Rectal smooth muscle tissue (tissue), 1 donor: ENCODE results near the gene DNAJC3.
A peak's percentile ranks its signal among the peaks of the same experiment; 100 is the strongest.

Experiments used
- H3K27ac ChIP-seq: one replicate; pipeline ENCODE4 v1.7.0; 2013; ENCODE audit warnings: low read depth, low read length, inconsistent platforms
- H3K27me3 ChIP-seq: one replicate; pipeline ENCODE4 v1.7.0; 2013; ENCODE audit warnings: low read length; ENCODE audit not compliant: control insufficient read depth, insufficient read depth
- H3K36me3 ChIP-seq: one replicate; pipeline ENCODE4 v1.7.0; 2013; ENCODE audit warnings: low read length; ENCODE audit not compliant: control insufficient read depth, insufficient read depth
- H3K4me1 ChIP-seq: one replicate; pipeline ENCODE4 v1.7.0; 2013; ENCODE audit warnings: low read length; ENCODE audit not compliant: control insufficient read depth, insufficient read depth
- H3K4me3 ChIP-seq: one replicate; pipeline ENCODE4 v1.7.0; 2013; ENCODE audit warnings: low read length
- H3K9ac ChIP-seq: one replicate; pipeline ENCODE4 v1.7.0; 2013; ENCODE audit warnings: low read length

The DNAJC3 gene

GRCh38 chr13:95676762-95677563 lies at the start of gene DNAJC3:
Gene DNAJC3, plus strand, starts transcription at chr13:95677139. Its CDS starts 117 bp downstream, at chr13:95677256.
- peak within 1 kb of the TSS; percentile 99 for H3K4me3 ChIP-seq
- peaks cover 5% of the 10 kb centered on the region for H3K4me1 ChIP-seq

GRCh38 chr13:95627590-95627989 lies 49.3 kb upstream of the DNAJC3 start:
- H3K27me3 ChIP-seq = no peaks in the 10 kb centered on the region
- H3K4me3 ChIP-seq = no peak overlapping the region
- H3K27ac ChIP-seq = no peak overlapping the region
- H3K4me1 ChIP-seq = no peaks in the 10 kb centered on the region
- no peak overlapping the region for H3K9ac ChIP-seq
- H3K36me3 ChIP-seq = peaks cover 4% of the 10 kb centered on the region

More at GRCh38 chr13:95676762-95677563, at the start of gene DNAJC3:
- Histone ChIP-seq H3K9ac (peak within 1 kb of the TSS; percentile 97), H3K36me3 (no peaks in the 10 kb centered on the region), H3K27ac (peak within 1 kb of the TSS; percentile 96), H3K27me3 (no peaks in the 10 kb centered on the region)

- Histone ChIP-seq H3K27ac (no peak overlapping the region), H3K4me3 (no peak overlapping the region), H3K4me1 (no peaks in the 10 kb centered on the region), H3K27me3 (no peaks in the 10 kb centered on the region), H3K36me3 (peaks cover 6% of the 10 kb centered on the region), H3K9ac (no peak overlapping the region)
Observed at GRCh38 chr13:95628488-95628887, 48.5 kb upstream of the DNAJC3 start.

GRCh38 chr13:95629071-95629470 lies 47.9 kb upstream of the DNAJC3 start:
- Histone ChIP-seq H3K27ac (no peak overlapping the region), H3K4me3 (no peak overlapping the region), H3K4me1 (no peaks in the 10 kb centered on the region), H3K36me3 (peaks cover 6% of the 10 kb centered on the region), H3K9ac (no peak overlapping the region), H3K27me3 (no peaks in the 10 kb centered on the region)

GRCh38 chr13:95630593-95630992 lies 46.3 kb upstream of the DNAJC3 start:
- Histone ChIP-seq H3K27me3 (no peaks in the 10 kb centered on the region), H3K27ac (no peak overlapping the region), H3K4me3 (no peak overlapping the region), H3K4me1 (no peaks in the 10 kb centered on the region), H3K9ac (no peak overlapping the region), H3K36me3 (peaks cover 6% of the 10 kb centered on the region)

- Histone ChIP-seq H3K27ac (no peak overlapping the region), H3K27me3 (no peaks in the 10 kb centered on the region), H3K9ac (no peak overlapping the region), H3K4me3 (no peak overlapping the region), H3K36me3 (peaks cover 3% of the 10 kb centered on the region), H3K4me1 (peaks cover 2% of the 10 kb centered on the region)
Observed at GRCh38 chr13:95636853-95637252, 40.1 kb upstream of the DNAJC3 start.

GRCh38 chr13:95641291-95642027 lies 35.5 kb upstream of the DNAJC3 start:
- Histone ChIP-seq H3K27me3 (no peaks in the 10 kb centered on the region), H3K27ac (no peak overlapping the region), H3K9ac (no peak overlapping the region)

GRCh38 chr13:95642028-95642621 lies 34.8 kb upstream of the DNAJC3 start:
- Histone ChIP-seq H3K4me3 (peak overlapping the region; percentile 65), H3K27ac (no peak overlapping the region), H3K27me3 (no peaks in the 10 kb centered on the region), H3K36me3 (no peaks in the 10 kb centered on the region), H3K4me1 (peaks cover 7% of the 10 kb centered on the region), H3K9ac (no peak overlapping the region)

More at GRCh38 chr13:95641291-95642027, 35.5 kb upstream of the DNAJC3 start:
- peak overlapping the region; percentile 65 for H3K4me3 ChIP-seq
- peaks cover 7% of the 10 kb centered on the region for H3K4me1 ChIP-seq
- no peaks in the 10 kb centered on the region for H3K36me3 ChIP-seq

GRCh38 chr13:95642999-95643398 lies 33.9 kb upstream of the DNAJC3 start:
- Histone ChIP-seq H3K9ac (no peak overlapping the region), H3K4me1 (peaks cover 7% of the 10 kb centered on the region), H3K27ac (peak overlapping the region; percentile 28), H3K36me3 (no peaks in the 10 kb centered on the region), H3K27me3 (no peaks in the 10 kb centered on the region), H3K4me3 (peak overlapping the region; percentile 67)

GRCh38 chr13:95643571-95643935 lies 33.4 kb upstream of the DNAJC3 start:
- Histone ChIP-seq H3K4me1 (peaks cover 7% of the 10 kb centered on the region), H3K36me3 (no peaks in the 10 kb centered on the region), H3K4me3 (peak overlapping the region; percentile 67), H3K27ac (peak overlapping the region; percentile 75), H3K27me3 (no peaks in the 10 kb centered on the region), H3K9ac (no peak overlapping the region)

GRCh38 chr13:95643936-95644598 lies 32.9 kb upstream of the DNAJC3 start:
- Histone ChIP-seq H3K4me3 (peak overlapping the region; percentile 67), H3K4me1 (peaks cover 7% of the 10 kb centered on the region), H3K9ac (no peak overlapping the region), H3K36me3 (no peaks in the 10 kb centered on the region), H3K27ac (peak overlapping the region; percentile 75), H3K27me3 (no peaks in the 10 kb centered on the region)

GRCh38 chr13:95644601-95645052 lies 32.3 kb upstream of the DNAJC3 start, which contains the start of gene DZIP1:
Gene DZIP1, minus strand, starts transcription at chr13:95644706. Its CDS starts 2,677 bp downstream, at chr13:95642029.
- H3K4me1 ChIP-seq = peaks cover 7% of the 10 kb centered on the region
- no peaks in the 10 kb centered on the region for H3K36me3 ChIP-seq
- no peaks in the 10 kb centered on the region for H3K27me3 ChIP-seq
- peak within 1 kb of the TSS; percentile 75 for H3K27ac ChIP-seq
- H3K9ac ChIP-seq = no peak within 1 kb of the TSS
- peak within 1 kb of the TSS; percentile 69 for H3K4me3 ChIP-seq
